HG02798 (cell line): ENCODE data around the gene VBP1.
"Not testable (repeated sequence)": the region's sequence is repeated elsewhere in the genome, so short reads cannot be mapped to it uniquely, and the experiment has no call there.

Source experiments
- ATAC-seq: cut with Tn5 transposase; IDR thresholded peaks from one replicate; pipeline ENCODE4 v1.9.1; 2021; ENCODE audit warnings: mild to moderate bottlenecking; ENCODE audit not compliant: unreplicated experiment, poor library complexity

The VBP1 gene

GRCh38 chrX:155262970-155263754, 46.9 kb downstream of the VBP1 start:
- peak; percentile 38 for ATAC-seq

DNA sequence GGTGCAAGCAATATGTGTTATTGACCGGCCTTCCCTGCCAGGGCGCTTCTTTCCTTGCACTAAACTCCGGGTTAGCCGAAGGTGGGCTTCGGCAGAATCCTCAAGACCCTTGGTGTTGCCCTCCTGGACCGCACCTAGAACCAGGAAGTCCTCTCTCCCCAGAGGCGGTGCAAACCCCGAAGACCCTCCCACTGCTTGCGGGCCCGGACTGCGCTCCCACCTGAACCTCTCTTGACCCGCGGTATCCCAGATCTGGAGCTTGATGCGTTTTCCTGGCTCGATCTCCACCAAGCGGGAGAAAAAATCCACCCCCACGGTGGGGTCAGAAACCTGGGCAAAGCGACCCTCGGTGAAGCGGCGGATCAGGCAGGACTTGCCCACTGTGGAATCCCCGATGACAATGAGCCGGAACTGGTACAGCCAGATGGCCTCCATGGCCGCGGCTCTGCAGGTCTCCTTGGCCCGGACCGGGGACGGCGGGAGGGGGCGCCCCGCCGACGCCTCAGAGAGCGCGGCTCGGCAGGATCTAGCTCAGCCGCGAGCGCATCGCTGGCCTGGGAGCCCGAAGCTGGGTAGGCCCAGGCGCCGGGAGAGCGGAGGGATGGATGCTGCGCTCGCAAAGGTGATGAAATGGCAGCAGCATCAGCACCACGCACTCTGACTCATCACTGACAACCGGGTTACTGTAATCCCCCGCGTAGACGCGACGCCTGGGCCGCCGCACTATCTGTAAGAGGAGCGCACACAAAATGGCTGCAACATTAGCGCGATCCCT, 47.8 kb downstream of the VBP1 start, which contains the start of gene RAB39B:
Gene RAB39B (minus strand): TSS at position 638 of the 775 bp plus-strand sequence. CDS start 203 bp downstream, at position 435.
- ATAC-seq = peak; percentile 97

DNA sequence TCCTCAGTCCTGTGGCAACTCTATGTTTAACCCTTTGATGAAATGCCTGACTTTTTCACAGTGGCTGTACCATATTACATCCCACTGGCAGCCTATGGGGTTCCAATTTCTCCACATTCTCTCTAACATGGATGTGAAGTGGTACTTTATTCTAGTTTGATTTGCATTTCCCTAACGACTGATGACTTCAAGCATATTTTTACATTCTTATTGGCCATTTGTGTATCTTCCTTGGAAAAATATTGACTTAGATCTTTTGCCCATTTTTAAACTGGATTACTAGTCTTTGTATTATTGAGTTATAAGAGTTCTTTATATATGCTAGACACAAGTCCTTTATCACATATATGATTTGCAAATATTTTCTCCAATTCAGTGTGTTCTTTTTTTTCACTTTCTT, 50.2 kb downstream of the VBP1 start:
- no peak for ATAC-seq

DNA sequence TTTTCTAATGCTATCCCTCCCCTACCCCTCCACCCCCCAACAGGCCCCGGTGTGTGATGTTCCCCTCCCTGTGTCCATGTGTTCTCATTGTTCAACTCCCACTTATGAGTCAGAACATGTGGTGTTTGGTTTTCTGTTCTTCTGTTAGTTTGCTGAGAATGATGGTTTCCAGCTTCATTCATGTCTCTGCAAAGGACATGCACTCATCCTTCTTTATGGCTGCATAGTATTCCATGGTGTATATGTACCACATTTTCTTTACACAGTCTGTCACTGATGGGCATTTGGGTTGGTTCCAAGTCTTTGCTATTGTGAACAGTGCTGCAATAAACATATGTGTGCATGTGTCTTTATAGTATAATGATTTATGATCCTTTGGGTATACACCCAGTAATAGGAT, 51.7 kb downstream of the VBP1 start:
- ATAC-seq = not testable (repeated sequence)

DNA sequence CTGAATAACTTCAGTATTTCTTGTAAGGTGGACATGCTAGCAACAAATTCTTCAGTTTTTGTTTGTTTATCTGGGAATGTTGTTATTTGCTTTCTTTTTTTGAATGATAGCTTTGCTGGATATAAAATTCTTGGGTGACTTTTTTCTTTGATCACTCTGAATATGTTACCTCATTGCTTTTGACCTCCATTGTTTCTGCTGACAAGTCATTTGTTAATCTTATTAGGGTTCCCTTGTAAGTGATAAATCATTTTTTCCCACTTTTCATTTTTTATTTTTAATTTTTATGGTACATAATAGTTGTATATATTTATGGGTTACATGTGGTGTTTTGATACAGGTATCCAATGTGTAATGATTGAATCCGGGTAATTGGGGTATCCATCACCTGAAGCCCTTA, 54.7 kb downstream of the VBP1 start:
- no peak for ATAC-seq

DNA sequence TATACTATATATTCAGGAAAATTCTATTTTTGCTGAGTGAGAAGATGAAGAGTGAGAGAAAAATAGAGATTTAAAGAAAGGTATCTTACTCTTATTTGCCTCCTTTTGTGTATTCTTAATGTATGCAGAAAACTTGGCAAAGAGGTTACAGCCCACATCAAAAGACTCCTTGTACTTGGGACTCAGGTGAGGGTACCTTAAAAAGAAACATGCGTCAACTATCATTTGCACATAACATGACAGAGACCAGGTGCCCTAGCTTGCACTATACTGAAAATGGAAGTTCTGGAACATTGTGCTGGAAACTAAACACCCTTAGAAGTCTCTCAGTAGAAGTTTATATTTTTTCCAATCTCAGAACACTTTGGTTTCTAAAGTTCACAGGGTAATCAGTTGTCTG, 63.6 kb downstream of the VBP1 start:
- no peak for ATAC-seq
